Fibroblast of lung (primary cell): Measurements from ENCODE around the gene TRIL. TPM values are rescaled to one million over a fixed set of nuclear protein-coding genes. Genes with fewer than 3 reads are reported as not detected.
A peak's percentile ranks its signal among the peaks of the same experiment; 100 is the strongest.

ENCODE experiments used
- DNase-seq, 2 donors: peaks; one replicate each; pipeline versions ENCODE4 v3.0.0 to v3.0.0-alpha.2; 2010; ENCODE audit warnings: low read depth in 2 of 2
- H2AFZ ChIP-seq: 2 replicates; pipeline ENCODE4 v1.5.1; 2012; ENCODE audit warnings: low read length, control low read depth, inconsistent platforms
- H3K27ac ChIP-seq: 2 replicates; pipeline ENCODE4 v1.5.1; 2011; ENCODE audit warnings: low read length, control low read depth; ENCODE audit not compliant: insufficient read depth
- H3K27me3 ChIP-seq: 2 replicates; pipeline ENCODE4 v1.5.1; 2011; ENCODE audit warnings: mild to moderate bottlenecking, low read length; ENCODE audit not compliant: control insufficient read depth, insufficient read depth
- H3K36me3 ChIP-seq: 2 replicates; pipeline ENCODE4 v1.5.1; 2011; ENCODE audit warnings: low read length; ENCODE audit not compliant: control insufficient read depth, insufficient read depth
- H3K4me1 ChIP-seq: 2 replicates; pipeline ENCODE4 v1.5.1; 2011; ENCODE audit warnings: low read length; ENCODE audit not compliant: control insufficient read depth, insufficient read depth; ENCODE audit errors: extremely low read depth
- H3K4me2 ChIP-seq: 2 replicates; pipeline ENCODE4 v1.5.1; 2011; ENCODE audit warnings: low read length, control low read depth; ENCODE audit not compliant: insufficient read depth; ENCODE audit errors: extremely low read depth
- H3K4me3 ChIP-seq, 4 experiments: fragments of 200-600 bp in 1 of 4; sonication (generic) in 1 of 4; replicated peaks in 1 of 4; 2 replicates each; pipeline ENCODE4 v1.5.1; 2011 to 2016; ENCODE audit warnings: low read length in 4 of 4, low read depth in 3 of 4, mild to moderate bottlenecking in 3 of 4, control low read depth in 2 of 4, inconsistent platforms in 1 of 4, mixed read lengths in 1 of 4; ENCODE audit not compliant: insufficient read depth in 1 of 4; ENCODE audit errors: control extremely low read depth in 1 of 4
- H3K79me2 ChIP-seq: 2 replicates; pipeline ENCODE4 v1.5.1; 2012; ENCODE audit warnings: mild to moderate bottlenecking, low read length, inconsistent platforms; ENCODE audit not compliant: control insufficient read depth, insufficient read depth
- H3K9ac ChIP-seq: 2 replicates; pipeline ENCODE4 v1.5.1; 2011; ENCODE audit warnings: mild to moderate bottlenecking, low read length, control low read depth; ENCODE audit not compliant: insufficient read depth
- H3K9me3 ChIP-seq: 2 replicates; pipeline ENCODE4 v1.5.1; 2012; ENCODE audit warnings: low read depth, low read length; ENCODE audit not compliant: control insufficient read depth, insufficient read depth
- H4K20me1 ChIP-seq: 2 replicates; pipeline ENCODE4 v1.5.1; 2011; ENCODE audit warnings: low read length; ENCODE audit not compliant: control insufficient read depth, insufficient read depth; ENCODE audit errors: extremely low read depth
- CTCF ChIP-seq, 2 donors: IDR thresholded peaks in 1 of 2; conservative IDR thresholded peaks in 1 of 2; 1 replicate in 1 of 2; 2 replicates in 1 of 2; pipeline ENCODE4 v1.5.1; 2011 to 2012; ENCODE audit warnings: low read length in 2 of 2, control low read depth in 1 of 2, inconsistent platforms in 1 of 2, low read depth in 1 of 2, mild to moderate bottlenecking in 1 of 2
- EZH2 ChIP-seq: IDR thresholded peaks from 2 replicates; pipeline ENCODE4 v1.5.1; 2012; ENCODE audit warnings: low read length, control low read depth, mild to moderate bottlenecking; ENCODE audit errors: missing control alignments
- polyA plus RNA-seq, 2 donors: library from polyadenylated mRNA; depleted of rRNA in 1 of 2; stranded (reverse) in 1 of 2; unstranded in 1 of 2; fragments of >200 nt; gene quantifications; 2 replicates each; pipeline ENCODE4 v1.2.1, GENCODE V29; 2011 to 2012; ENCODE audit warnings: missing spikeins in 1 of 2
- total RNA-seq: library from RNA; depleted of rRNA; stranded (reverse); fragments of >200 nt; gene quantifications from 2 replicates; pipeline ENCODE4 v1.2.1, GENCODE V29; 2014

TRIL gene
- total and polyA plus RNA-seq, 2 donors (not counting 1 experiment from before 2014, with no cell fraction given), result 0.10 to 0.17 TPM

- no peak overlapping the region for H3K4me3 ChIP-seq
- no peak for DNase-seq
- no peak overlapping the region for H3K27ac ChIP-seq
- no peaks in the 10 kb centered on the region for H3K27me3 ChIP-seq
- H3K36me3 ChIP-seq, result no peaks in the 10 kb centered on the region
- no peaks in the 10 kb centered on the region for H3K79me2 ChIP-seq
- no peak overlapping the region for H2AFZ ChIP-seq
- H3K4me2 ChIP-seq, result no peak overlapping the region
- H3K4me1 ChIP-seq, result peaks cover 8% of the 10 kb centered on the region
- H3K9me3 ChIP-seq, result no peaks in the 10 kb centered on the region
- no peaks in the 10 kb centered on the region for H4K20me1 ChIP-seq
- no peak overlapping the region for H3K9ac ChIP-seq
- no peak for TF ChIP-seq EZH2
- no peak for TF ChIP-seq CTCF (conservative IDR thresholded peaks at IDR 0.05 in 1 of 2, IDR thresholded peaks at IDR 0.05 in 1 of 2; ENCODE audit: low read depth in 1 of 2, low read length in 2 of 2)
Measured at GRCh38 chr7:28992798-28993197, 34.7 kb upstream of the TRIL start.

- TF ChIP-seq EZH2, result no peak
- no peak for TF ChIP-seq CTCF (conservative IDR thresholded peaks at IDR 0.05 in 1 of 2, IDR thresholded peaks at IDR 0.05 in 1 of 2; ENCODE audit: low read depth in 1 of 2, low read length in 2 of 2)
- Histone ChIP-seq H4K20me1 (no peaks in the 10 kb centered on the region), H3K36me3 (no peaks in the 10 kb centered on the region), H3K79me2 (no peaks in the 10 kb centered on the region), H3K27ac (no peak overlapping the region), H3K27me3 (no peaks in the 10 kb centered on the region), H3K9ac (no peak overlapping the region), H3K4me3 (no peak overlapping the region), H2AFZ (no peak overlapping the region), H3K4me2 (no peak overlapping the region), H3K4me1 (peaks cover 8% of the 10 kb centered on the region), H3K9me3 (no peaks in the 10 kb centered on the region)
- peak; percentile 25 to 64 for DNase-seq
Measured at GRCh38 chr7:28990200-28990960, 32.2 kb upstream of the TRIL start.

GRCh38 chr7:28989211-28989980, 31.3 kb upstream of the TRIL start:
- no peak overlapping the region for H2AFZ ChIP-seq
- no peak overlapping the region for H3K4me3 ChIP-seq
- H3K9me3 ChIP-seq, result no peaks in the 10 kb centered on the region
- H3K9ac ChIP-seq, result no peak overlapping the region
- no peak overlapping the region for H3K4me2 ChIP-seq
- no peaks in the 10 kb centered on the region for H3K79me2 ChIP-seq
- DNase-seq, result peak in 1 of 2 donors; percentile 19
- no peaks in the 10 kb centered on the region for H3K36me3 ChIP-seq
- TF ChIP-seq EZH2, result no peak
- no peak for TF ChIP-seq CTCF (conservative IDR thresholded peaks at IDR 0.05 in 1 of 2, IDR thresholded peaks at IDR 0.05 in 1 of 2; ENCODE audit: low read depth in 1 of 2, low read length in 2 of 2)
- H4K20me1 ChIP-seq, result no peaks in the 10 kb centered on the region
- peak overlapping the region; percentile 30 for H3K27ac ChIP-seq
- peaks cover 11% of the 10 kb centered on the region for H3K4me1 ChIP-seq
- no peaks in the 10 kb centered on the region for H3K27me3 ChIP-seq
